ENCODE measurements around the gene SERPINB8. TPM values are rescaled to one million over a fixed set of nuclear protein-coding genes. Genes with fewer than 3 reads are reported as not detected.

SERPINB8 gene
- total RNA-seq, 1 donor from 2014 or later = 4.5 TPM

GRCh38 chr18:63997041-63997440 lies 27.2 kb downstream of the SERPINB8 start:
- no peaks in the 10 kb centered on the region for H3K9me3 ChIP-seq
- H3K27me3 ChIP-seq = no peaks in the 10 kb centered on the region
- no peaks in the 10 kb centered on the region for H3K4me1 ChIP-seq
- DNase-seq (ENCODE audit: low spot score in 2 of 2) = no peak
- intact Hi-C loops (cut with DNase I) = loop anchor here (5.0 kb wide), 1 partner anchor 475 kb away; no protein-coding TSS in a partner anchor
- TF ChIP-seq, protein P1, sequence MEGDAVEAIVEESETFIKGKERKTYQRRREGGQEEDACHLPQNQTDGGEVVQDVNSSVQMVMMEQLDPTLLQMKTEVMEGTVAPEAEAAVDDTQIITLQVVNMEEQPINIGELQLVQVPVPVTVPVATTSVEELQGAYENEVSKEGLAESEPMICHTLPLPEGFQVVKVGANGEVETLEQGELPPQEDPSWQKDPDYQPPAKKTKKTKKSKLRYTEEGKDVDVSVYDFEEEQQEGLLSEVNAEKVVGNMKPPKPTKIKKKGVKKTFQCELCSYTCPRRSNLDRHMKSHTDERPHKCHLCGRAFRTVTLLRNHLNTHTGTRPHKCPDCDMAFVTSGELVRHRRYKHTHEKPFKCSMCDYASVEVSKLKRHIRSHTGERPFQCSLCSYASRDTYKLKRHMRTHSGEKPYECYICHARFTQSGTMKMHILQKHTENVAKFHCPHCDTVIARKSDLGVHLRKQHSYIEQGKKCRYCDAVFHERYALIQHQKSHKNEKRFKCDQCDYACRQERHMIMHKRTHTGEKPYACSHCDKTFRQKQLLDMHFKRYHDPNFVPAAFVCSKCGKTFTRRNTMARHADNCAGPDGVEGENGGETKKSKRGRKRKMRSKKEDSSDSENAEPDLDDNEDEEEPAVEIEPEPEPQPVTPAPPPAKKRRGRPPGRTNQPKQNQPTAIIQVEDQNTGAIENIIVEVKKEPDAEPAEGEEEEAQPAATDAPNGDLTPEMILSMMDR (IDR thresholded peaks at IDR 0.05) = no peak
- no peak overlapping the region for H3K27ac ChIP-seq
- no peak overlapping the region for H3K4me3 ChIP-seq
- H3K36me3 ChIP-seq = no peaks in the 10 kb centered on the region

- no peaks in the 10 kb centered on the region for H3K9me3 ChIP-seq
- H3K4me1 ChIP-seq = no peaks in the 10 kb centered on the region
- intact Hi-C loops (cut with DNase I) = loop anchor here (5.0 kb wide), 1 partner anchor 475 kb away; no protein-coding TSS in a partner anchor
- no peak for DNase-seq (ENCODE audit: low spot score in 2 of 2)
- H3K27ac ChIP-seq = no peak overlapping the region
- no peaks in the 10 kb centered on the region for H3K36me3 ChIP-seq
- no peak overlapping the region for H3K4me3 ChIP-seq
- no peaks in the 10 kb centered on the region for H3K27me3 ChIP-seq
- TF ChIP-seq, protein P1 (IDR thresholded peaks at IDR 0.05) = no peak
Measured at GRCh38 chr18:63997606-63998005, 27.7 kb downstream of the SERPINB8 start.

DNA sequence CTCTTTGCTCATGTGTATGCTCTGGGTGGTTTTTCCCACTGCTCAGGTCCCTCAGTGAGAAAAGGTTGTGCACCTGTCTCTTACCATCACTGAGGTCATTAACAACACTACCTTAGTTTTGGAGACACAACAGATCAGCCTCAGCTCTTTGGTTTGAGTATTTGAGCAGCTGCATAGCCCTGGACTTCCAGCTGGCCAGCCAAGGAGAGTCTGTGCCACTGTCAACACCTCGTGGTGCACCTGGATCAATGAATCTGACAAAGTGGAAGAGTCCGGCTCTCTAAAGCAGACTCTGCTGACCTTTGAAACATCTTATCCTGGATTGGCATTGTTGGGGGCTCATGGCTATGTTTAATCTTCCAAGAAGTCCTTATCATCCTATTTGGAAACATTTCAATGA lies 30.0 kb downstream of the SERPINB8 start:
- Histone ChIP-seq H3K36me3 (no peaks in the 10 kb centered on the region), H3K27me3 (no peaks in the 10 kb centered on the region), H3K4me1 (no peaks in the 10 kb centered on the region), H3K9me3 (no peaks in the 10 kb centered on the region), H3K4me3 (no peak overlapping the region), H3K27ac (no peak overlapping the region)
- intact Hi-C loops (cut with DNase I) = loop anchor here (5.0 kb wide), 1 partner anchor 478 kb away; no protein-coding TSS in a partner anchor
- TF ChIP-seq, protein P1 (IDR thresholded peaks at IDR 0.05) = no peak
- no peak for DNase-seq (ENCODE audit: low spot score in 2 of 2)

DNA sequence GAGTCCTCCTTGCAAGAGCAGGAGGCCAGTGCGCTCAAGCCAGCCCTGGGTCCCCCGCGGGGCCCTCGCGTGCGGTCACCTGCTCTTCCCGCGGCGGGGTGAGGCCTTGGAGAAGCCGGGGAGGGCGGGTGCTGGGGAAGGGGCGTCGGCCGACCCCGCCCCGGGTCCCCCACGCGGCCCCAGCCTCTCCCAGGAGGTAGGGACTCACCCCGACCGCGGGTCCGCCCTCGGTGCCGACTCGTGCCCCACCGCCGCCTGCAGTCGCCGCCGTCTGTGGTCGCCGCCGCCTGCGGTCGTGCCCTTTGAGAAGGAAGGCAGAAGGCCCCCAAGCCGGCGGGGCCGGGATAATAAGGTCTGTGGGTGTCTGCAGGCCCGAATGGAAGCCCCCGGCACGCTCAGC lies 32.7 kb downstream of the SERPINB8 start:
- intact Hi-C loops (cut with DNase I) = no loop called here
- no peak for DNase-seq (ENCODE audit: low spot score in 2 of 2)
- Histone ChIP-seq H3K27ac (no peak overlapping the region), H3K4me3 (no peak overlapping the region), H3K27me3 (no peaks in the 10 kb centered on the region), H3K36me3 (no peaks in the 10 kb centered on the region), H3K4me1 (no peaks in the 10 kb centered on the region), H3K9me3 (no peaks in the 10 kb centered on the region)
- TF ChIP-seq, protein P1 (IDR thresholded peaks at IDR 0.05) = no peak

DNA sequence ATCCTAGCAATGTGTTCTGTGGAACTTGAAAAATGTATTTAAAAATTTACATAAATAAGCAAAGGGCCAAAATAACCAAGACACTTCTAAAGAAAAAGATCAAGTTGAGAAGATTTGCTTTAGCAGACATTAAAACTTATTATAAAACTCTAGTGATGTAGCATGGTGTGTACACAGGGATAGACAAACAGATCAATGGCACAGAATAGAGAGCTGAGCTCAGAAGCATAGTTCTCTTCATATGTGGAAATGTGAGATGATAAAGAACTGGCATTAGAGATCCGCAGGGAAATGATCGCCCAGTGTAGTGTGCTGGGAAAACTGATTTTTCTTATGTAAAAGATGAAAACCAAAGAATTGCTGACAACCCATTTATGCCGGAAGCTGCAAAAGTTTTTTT lies 39.4 kb downstream of the SERPINB8 start:
- TF ChIP-seq, protein P1 (IDR thresholded peaks at IDR 0.05) = no peak
- Histone ChIP-seq H3K4me3 (no peak overlapping the region), H3K4me1 (no peaks in the 10 kb centered on the region), H3K9me3 (no peaks in the 10 kb centered on the region), H3K36me3 (no peaks in the 10 kb centered on the region), H3K27me3 (no peaks in the 10 kb centered on the region), H3K27ac (no peak overlapping the region)
- intact Hi-C loops (cut with DNase I) = no loop called here
- DNase-seq (ENCODE audit: low spot score in 2 of 2) = no peak

- intact Hi-C loops (cut with DNase I) = no loop called here
- Histone ChIP-seq H3K4me3 (no peak overlapping the region), H3K9me3 (no peaks in the 10 kb centered on the region), H3K27me3 (no peaks in the 10 kb centered on the region), H3K27ac (no peak overlapping the region), H3K36me3 (no peaks in the 10 kb centered on the region), H3K4me1 (no peaks in the 10 kb centered on the region)
- TF ChIP-seq, protein P1 (IDR thresholded peaks at IDR 0.05) = no peak
- DNase-seq (ENCODE audit: low spot score in 2 of 2) = no peak
Measured at GRCh38 chr18:64011513-64011912, 41.6 kb downstream of the SERPINB8 start.

All from ascending aorta (tissue), 2 donors.